Uterus (tissue), 2 donors: ENCODE data around the gene SLC6A8.

ENCODE experiments used
- CTCF ChIP-seq, 4 experiments: fragments of 200-600 bp in 2 of 4; fragments of 450-650 bp in 2 of 4; sonication (generic) in 2 of 4; IDR thresholded peaks; one replicate each; pipeline ENCODE4 v1.5.1; 2016 to 2019; ENCODE audit warnings: antibody characterized with exemption in 4 of 4, mild to moderate bottlenecking in 2 of 4, moderate library complexity in 1 of 4
- POLR2A ChIP-seq, 2 donors: fragments of 450-650 bp; IDR thresholded peaks; one replicate each; pipeline ENCODE4 v1.6.1; 2016; ENCODE audit warnings: antibody characterized with exemption in 2 of 2, mild to moderate bottlenecking in 1 of 2, moderate library complexity in 1 of 2

GRCh38 chrX:153640045-153640686 is 47.6 kb upstream of the SLC6A8 start:
- TF ChIP-seq POLR2A (IDR thresholded peaks at IDR 0.05): no peak
- TF ChIP-seq CTCF (IDR thresholded peaks at IDR 0.05): no peak
